Naive thymus-derived CD8-positive, alpha-beta T cell (primary cell): ENCODE measurements around the gene EHF. TPM values are rescaled to one million over a fixed set of nuclear protein-coding genes. Genes with fewer than 3 reads are reported as not detected.
"Not testable (repeated sequence)": the region's sequence is repeated elsewhere in the genome, so short reads cannot be mapped to it uniquely, and the experiment has no call there.

Experiments used
- ATAC-seq, 2 donors: fragments of 150-1000 bp; cut with Tn5 transposase in 1 of 2; sonication (Bioruptor Pico), chemical (Tn5 transposase) in 1 of 2; 1 replicate in 1 of 2; 2 replicates in 1 of 2; pipeline ENCODE4 v1.10.0; 2021; ENCODE audit warnings: mild to moderate bottlenecking in 2 of 2, moderate library complexity in 2 of 2
- POLR2A ChIA-PET: fragments of 350-600 bp; sonication (Branson Sonifier 250); formaldehyde crosslinking; loops from one replicate; lab custom pipeline; 2021; ENCODE audit warnings: antibody characterized with exemption; lab: Charles Lee
- DNase-seq, 10 donors: peaks; one replicate each; pipeline versions ENCODE4 v3.0.0 to v3.0.0-alpha.2; 2020 to 2022
- H3K27ac Mint-ChIP-seq, 10 donors: one replicate each; pipeline ENCODE4 v1.8.0; 2020 to 2022; ENCODE audit warnings: mild to moderate bottlenecking in 10 of 10, mixed read lengths in 10 of 10, moderate library complexity in 4 of 10, inconsistent platforms in 1 of 10
- H3K27me3 Mint-ChIP-seq, 5 donors: one replicate each; pipeline ENCODE4 v1.8.0; 2021 to 2022; ENCODE audit warnings: mixed read lengths in 5 of 5
- H3K36me3 Mint-ChIP-seq, 3 donors: one replicate each; pipeline ENCODE4 v1.8.0; 2020 to 2022; ENCODE audit warnings: mixed read lengths in 3 of 3, mild to moderate bottlenecking in 2 of 3, inconsistent platforms in 1 of 3
- H3K4me1 Mint-ChIP-seq, 4 donors: one replicate each; pipeline ENCODE4 v1.8.0; 2021 to 2022; ENCODE audit warnings: mixed read lengths in 4 of 4
- H3K4me3 Mint-ChIP-seq, 10 donors: one replicate each; pipeline ENCODE4 v1.8.0; 2020 to 2022; ENCODE audit warnings: mild to moderate bottlenecking in 10 of 10, mixed read lengths in 10 of 10, moderate library complexity in 6 of 10, inconsistent platforms in 1 of 10
- H3K9me3 Mint-ChIP-seq, 9 donors: one replicate each; pipeline ENCODE4 v1.8.0; 2020 to 2022; ENCODE audit warnings: mixed read lengths in 9 of 9, mild to moderate bottlenecking in 3 of 9, inconsistent platforms in 1 of 9, moderate library complexity in 1 of 9
- polyA plus RNA-seq, 3 donors: library from polyadenylated mRNA; unstranded; fragments of 300-500 nt; fragmentation: Illumina TruSeq; gene quantifications; one replicate each; pipeline ENCODE4 v1.2.3, GENCODE V29; 2021
- total RNA-seq, 8 experiments: library from RNA in 2 of 8; stranded (reverse) in 2 of 8; gene quantifications; one replicate each; pipeline ENCODE4 v1.2.3 and lab custom pipeline; 2021 to 2026

EHF gene
- total and polyA plus RNA-seq, 5 experiments from 2014 or later, result not detected

GRCh38 chr11:34589177-34589576 is 31.7 kb upstream of the EHF start:
- not testable (repeated sequence) for H3K27ac Mint-ChIP-seq, H3K4me3 Mint-ChIP-seq, DNase-seq, ATAC-seq, H3K4me1 Mint-ChIP-seq
- peaks cover 4 to 18% (median 11%) of the 10 kb centered on the region in 9 donors for H3K9me3 Mint-ChIP-seq
- peaks cover 20 to 57% (median 35%) of the 10 kb centered on the region in 5 donors for H3K27me3 Mint-ChIP-seq
- POLR2A ChIA-PET, result interaction anchor here (0.6 to 0.7 kb wide), 2 partner anchors 8 to 719 kb away, joined by 3 to 4 read pairs; no protein-coding TSS in a partner anchor
- peaks cover 0 to 15% (median 0%) of the 10 kb centered on the region in 3 donors for H3K36me3 Mint-ChIP-seq

GRCh38 chr11:34593085-34593484 is 27.8 kb upstream of the EHF start:
- DNase-seq (no peak), ATAC-seq (no peak)
- peaks cover 0 to 15% (median 0%) of the 10 kb centered on the region in 3 donors for H3K36me3 Mint-ChIP-seq
- no peak overlapping the region for H3K4me3 Mint-ChIP-seq
- no peak overlapping the region for H3K27ac Mint-ChIP-seq
- peaks cover 13 to 49% (median 32%) of the 10 kb centered on the region in 5 donors for H3K27me3 Mint-ChIP-seq
- H3K9me3 Mint-ChIP-seq, result peaks cover 4 to 31% (median 12%) of the 10 kb centered on the region in 9 donors
- POLR2A ChIA-PET, result no interaction called here
- H3K4me1 Mint-ChIP-seq, result peaks cover 0 to 5% (median 0%) of the 10 kb centered on the region in 4 donors

- no peak for ATAC-seq
- Mint-ChIP-seq H3K36me3 (peaks cover 0 to 15% (median 0%) of the 10 kb centered on the region in 3 donors), H3K9me3 (peaks cover 4 to 31% (median 12%) of the 10 kb centered on the region in 9 donors), H3K4me1 (peaks cover 3 to 6% (median 4%) of the 10 kb centered on the region in 4 donors), H3K4me3 (no peak overlapping the region), H3K27ac (no peak overlapping the region), H3K27me3 (peaks cover 13 to 43% (median 25%) of the 10 kb centered on the region in 5 donors)
- DNase-seq, result no peak
- POLR2A ChIA-PET, result no interaction called here
Measured at GRCh38 chr11:34594603-34595002, 26.3 kb upstream of the EHF start.

- Mint-ChIP-seq H3K27me3 (peaks cover 13 to 50% (median 31%) of the 10 kb centered on the region in 5 donors), H3K4me3 (no peak overlapping the region), H3K9me3 (peaks cover 4 to 31% (median 12%) of the 10 kb centered on the region in 9 donors), H3K4me1 (peaks cover 6 to 12% (median 9%) of the 10 kb centered on the region in 4 donors), H3K36me3 (peaks cover 0 to 15% (median 0%) of the 10 kb centered on the region in 3 donors), H3K27ac (peak overlapping the region in 1 of 10 donors; percentile 6)
- no peak for DNase-seq
- no peak for ATAC-seq
- POLR2A ChIA-PET, result no interaction called here
Measured at GRCh38 chr11:34595391-34595790, 25.5 kb upstream of the EHF start.

GRCh38 chr11:34595960-34596644 is 24.8 kb upstream of the EHF start:
- Mint-ChIP-seq H3K9me3 (peaks cover 4 to 31% (median 12%) of the 10 kb centered on the region in 9 donors), H3K4me1 (peaks cover 6 to 15% (median 9%) of the 10 kb centered on the region in 4 donors), H3K36me3 (peaks cover 0 to 15% (median 0%) of the 10 kb centered on the region in 3 donors), H3K27ac (no peak overlapping the region), H3K4me3 (no peak overlapping the region), H3K27me3 (peaks cover 12 to 50% (median 31%) of the 10 kb centered on the region in 5 donors)
- POLR2A ChIA-PET, result no interaction called here
- DNase-seq (no peak), ATAC-seq (no peak)

GRCh38 chr11:34599406-34599945 is 21.4 kb upstream of the EHF start:
- Mint-ChIP-seq H3K4me1 (peaks cover 6 to 15% (median 8%) of the 10 kb centered on the region in 4 donors), H3K9me3 (peaks cover 0 to 11% (median 3%) of the 10 kb centered on the region in 9 donors), H3K36me3 (no peaks in the 10 kb centered on the region), H3K27me3 (peaks cover 4 to 31% (median 21%) of the 10 kb centered on the region in 5 donors), H3K27ac (no peak overlapping the region), H3K4me3 (peak overlapping the region in 2 of 10 donors; percentile 7 to 27)
- POLR2A ChIA-PET, result no interaction called here
- DNase-seq (no peak), ATAC-seq (no peak)

GRCh38 chr11:34600339-34601084 is 20.4 kb upstream of the EHF start:
- POLR2A ChIA-PET, result no interaction called here
- H3K4me3 Mint-ChIP-seq, result no peak overlapping the region
- peaks cover 0 to 9% (median 1%) of the 10 kb centered on the region in 9 donors for H3K9me3 Mint-ChIP-seq

GRCh38 chr11:34601085-34601444 is 19.8 kb upstream of the EHF start:
- no peaks in the 10 kb centered on the region for H3K36me3 Mint-ChIP-seq
- POLR2A ChIA-PET, result no interaction called here
- no peak for ATAC-seq
- no peak overlapping the region for H3K4me3 Mint-ChIP-seq
- no peak for DNase-seq
- peaks cover 0 to 4% (median 0%) of the 10 kb centered on the region in 9 donors for H3K9me3 Mint-ChIP-seq
- no peak overlapping the region for H3K27ac Mint-ChIP-seq
- H3K4me1 Mint-ChIP-seq, result peaks cover 6 to 15% (median 8%) of the 10 kb centered on the region in 4 donors
- peaks cover 2 to 25% (median 20%) of the 10 kb centered on the region in 5 donors for H3K27me3 Mint-ChIP-seq

More at GRCh38 chr11:34600339-34601084, 20.4 kb upstream of the EHF start:
- no peak for DNase-seq
- peaks cover 6 to 15% (median 8%) of the 10 kb centered on the region in 4 donors for H3K4me1 Mint-ChIP-seq
- peaks cover 2 to 29% (median 20%) of the 10 kb centered on the region in 5 donors for H3K27me3 Mint-ChIP-seq
- no peak overlapping the region for H3K27ac Mint-ChIP-seq
- no peak for ATAC-seq
- H3K36me3 Mint-ChIP-seq, result no peaks in the 10 kb centered on the region

GRCh38 chr11:34601609-34602008 is 19.3 kb upstream of the EHF start:
- DNase-seq, result no peak
- no peaks in the 10 kb centered on the region for H3K36me3 Mint-ChIP-seq
- H3K27ac Mint-ChIP-seq, result no peak overlapping the region
- peaks cover 5 to 15% (median 8%) of the 10 kb centered on the region in 4 donors for H3K4me1 Mint-ChIP-seq
- peaks cover 2 to 19% (median 16%) of the 10 kb centered on the region in 5 donors for H3K27me3 Mint-ChIP-seq
- no peaks in the 10 kb centered on the region for H3K9me3 Mint-ChIP-seq
- H3K4me3 Mint-ChIP-seq, result no peak overlapping the region
- ATAC-seq, result no peak
- POLR2A ChIA-PET, result no interaction called here

GRCh38 chr11:34602245-34602644 is 18.6 kb upstream of the EHF start:
- no peaks in the 10 kb centered on the region for H3K36me3 Mint-ChIP-seq
- ATAC-seq (no peak), DNase-seq (no peak)
- H3K9me3 Mint-ChIP-seq, result no peaks in the 10 kb centered on the region
- POLR2A ChIA-PET, result interaction anchor here (0.6 kb wide), 1 partner anchor 320 kb away, joined by 3 read pairs; no protein-coding TSS in a partner anchor
- H3K4me1 Mint-ChIP-seq, result peaks cover 4 to 15% (median 8%) of the 10 kb centered on the region in 4 donors
- H3K4me3 Mint-ChIP-seq, result no peak overlapping the region
- peaks cover 1 to 18% (median 14%) of the 10 kb centered on the region in 5 donors for H3K27me3 Mint-ChIP-seq
- no peak overlapping the region for H3K27ac Mint-ChIP-seq

- Mint-ChIP-seq H3K36me3 (no peaks in the 10 kb centered on the region), H3K4me3 (no peak overlapping the region), H3K27ac (no peak overlapping the region), H3K27me3 (peaks cover 3 to 22% (median 12%) of the 10 kb centered on the region in 5 donors), H3K9me3 (no peaks in the 10 kb centered on the region), H3K4me1 (peaks cover 4 to 15% (median 8%) of the 10 kb centered on the region in 4 donors)
- POLR2A ChIA-PET, result no interaction called here
- DNase-seq (no peak), ATAC-seq (no peak)
Measured at GRCh38 chr11:34603129-34604001, 17.5 kb upstream of the EHF start.

- DNase-seq, result no peak
- POLR2A ChIA-PET, result no interaction called here
- no peak for ATAC-seq
- H3K36me3 Mint-ChIP-seq, result no peaks in the 10 kb centered on the region
- H3K27ac Mint-ChIP-seq, result no peak overlapping the region
- no peaks in the 10 kb centered on the region for H3K9me3 Mint-ChIP-seq
- H3K4me3 Mint-ChIP-seq, result no peak overlapping the region
- H3K4me1 Mint-ChIP-seq, result peaks cover 4 to 15% (median 8%) of the 10 kb centered on the region in 4 donors
- peaks cover 5 to 30% (median 11%) of the 10 kb centered on the region in 5 donors for H3K27me3 Mint-ChIP-seq
Measured at GRCh38 chr11:34604145-34604544, 16.7 kb upstream of the EHF start.
